Neuron (in vitro differentiated cells): Measurements from ENCODE around the gene ARID1A.

Experiments
- H2AFZ ChIP-seq: one replicate; pipeline ENCODE4 v1.6.1; 2013; ENCODE audit warnings: low read depth, mild to moderate bottlenecking, inconsistent platforms, low read length, moderate library complexity
- H3K27me3 ChIP-seq: one replicate; pipeline ENCODE4 v1.6.1; 2013; ENCODE audit warnings: low read length; ENCODE audit not compliant: insufficient read depth
- H3K36me3 ChIP-seq: one replicate; pipeline ENCODE4 v1.6.1; 2013; ENCODE audit warnings: low read length; ENCODE audit not compliant: insufficient read depth
- H3K4me1 ChIP-seq: one replicate; pipeline ENCODE4 v1.6.1; 2013; ENCODE audit warnings: low read length; ENCODE audit not compliant: insufficient read depth
- H3K4me3 ChIP-seq: 2 replicates; pipeline ENCODE4 v1.5.1; 2013; ENCODE audit warnings: mild to moderate bottlenecking, low read length, moderate library complexity
- H3K9me3 ChIP-seq: one replicate; pipeline ENCODE4 v1.6.1; 2013; ENCODE audit warnings: low read length

The ARID1A gene

GRCh38 chr1:26726784-26727183 lies 31.0 kb downstream of the ARID1A start:
- H3K36me3 ChIP-seq = peaks cover 27% of the 10 kb centered on the region
- no peaks in the 10 kb centered on the region for H3K9me3 ChIP-seq
- H3K27me3 ChIP-seq = no peaks in the 10 kb centered on the region
- no peak overlapping the region for H2AFZ ChIP-seq
- H3K4me1 ChIP-seq = peaks cover 54% of the 10 kb centered on the region
- no peak overlapping the region for H3K4me3 ChIP-seq

- Histone ChIP-seq H2AFZ (no peak overlapping the region), H3K27me3 (no peaks in the 10 kb centered on the region), H3K36me3 (peaks cover 34% of the 10 kb centered on the region), H3K4me3 (no peak overlapping the region), H3K9me3 (no peaks in the 10 kb centered on the region), H3K4me1 (peaks cover 49% of the 10 kb centered on the region)
These were observed 31.7 kb downstream of the ARID1A start for GRCh38 chr1:26727476-26727875.

GRCh38 chr1:26728645-26729044 lies 32.8 kb downstream of the ARID1A start:
- H3K9me3 ChIP-seq = no peaks in the 10 kb centered on the region
- H3K27me3 ChIP-seq = no peaks in the 10 kb centered on the region
- H3K4me3 ChIP-seq = no peak overlapping the region
- peaks cover 38% of the 10 kb centered on the region for H3K4me1 ChIP-seq
- H3K36me3 ChIP-seq = peaks cover 45% of the 10 kb centered on the region
- no peak overlapping the region for H2AFZ ChIP-seq

- Histone ChIP-seq H3K4me1 (peaks cover 28% of the 10 kb centered on the region), H3K4me3 (no peak overlapping the region), H3K27me3 (no peaks in the 10 kb centered on the region), H2AFZ (no peak overlapping the region), H3K9me3 (no peaks in the 10 kb centered on the region), H3K36me3 (peaks cover 55% of the 10 kb centered on the region)
These were observed 33.8 kb downstream of the ARID1A start for GRCh38 chr1:26729633-26730032.

- Histone ChIP-seq H3K36me3 (peaks cover 64% of the 10 kb centered on the region), H3K9me3 (no peaks in the 10 kb centered on the region), H3K27me3 (no peaks in the 10 kb centered on the region)
These were observed 34.9 kb downstream of the ARID1A start for GRCh38 chr1:26730695-26731094.

GRCh38 chr1:26731233-26731902 lies 35.6 kb downstream of the ARID1A start:
- Histone ChIP-seq H2AFZ (no peak overlapping the region), H3K4me3 (no peak overlapping the region), H3K36me3 (peaks cover 68% of the 10 kb centered on the region), H3K9me3 (no peaks in the 10 kb centered on the region), H3K27me3 (no peaks in the 10 kb centered on the region), H3K4me1 (peaks cover 17% of the 10 kb centered on the region)

More at GRCh38 chr1:26730695-26731094, 34.9 kb downstream of the ARID1A start:
- peaks cover 18% of the 10 kb centered on the region for H3K4me1 ChIP-seq
- H2AFZ ChIP-seq = no peak overlapping the region
- H3K4me3 ChIP-seq = no peak overlapping the region

GRCh38 chr1:26733392-26733791 lies 37.6 kb downstream of the ARID1A start:
- Histone ChIP-seq H3K36me3 (peaks cover 80% of the 10 kb centered on the region), H3K27me3 (no peaks in the 10 kb centered on the region), H2AFZ (no peak overlapping the region), H3K4me3 (no peak overlapping the region), H3K4me1 (no peaks in the 10 kb centered on the region), H3K9me3 (no peaks in the 10 kb centered on the region)

GRCh38 chr1:26733982-26734381 lies 38.2 kb downstream of the ARID1A start:
- H3K36me3 ChIP-seq = peaks cover 82% of the 10 kb centered on the region
- H3K27me3 ChIP-seq = no peaks in the 10 kb centered on the region
- H3K4me1 ChIP-seq = no peaks in the 10 kb centered on the region
- no peaks in the 10 kb centered on the region for H3K9me3 ChIP-seq
- H3K4me3 ChIP-seq = no peak overlapping the region
- no peak overlapping the region for H2AFZ ChIP-seq

GRCh38 chr1:26734501-26735058 lies 38.8 kb downstream of the ARID1A start:
- no peaks in the 10 kb centered on the region for H3K9me3 ChIP-seq
- no peak overlapping the region for H2AFZ ChIP-seq
- no peaks in the 10 kb centered on the region for H3K27me3 ChIP-seq
- H3K4me1 ChIP-seq = no peaks in the 10 kb centered on the region
- peaks cover 83% of the 10 kb centered on the region for H3K36me3 ChIP-seq
- no peak overlapping the region for H3K4me3 ChIP-seq

GRCh38 chr1:26739329-26739914 lies 43.6 kb downstream of the ARID1A start:
- peaks cover 76% of the 10 kb centered on the region for H3K36me3 ChIP-seq
- no peaks in the 10 kb centered on the region for H3K4me1 ChIP-seq
- H3K4me3 ChIP-seq = no peak overlapping the region
- H3K9me3 ChIP-seq = no peaks in the 10 kb centered on the region
- H2AFZ ChIP-seq = no peak overlapping the region
- no peaks in the 10 kb centered on the region for H3K27me3 ChIP-seq

- Histone ChIP-seq H3K4me3 (no peak overlapping the region), H3K36me3 (peaks cover 76% of the 10 kb centered on the region), H3K9me3 (no peaks in the 10 kb centered on the region), H3K4me1 (no peaks in the 10 kb centered on the region), H2AFZ (no peak overlapping the region), H3K27me3 (no peaks in the 10 kb centered on the region)
These were observed 44.3 kb downstream of the ARID1A start for GRCh38 chr1:26740023-26740634.

- Histone ChIP-seq H3K4me1 (no peaks in the 10 kb centered on the region), H2AFZ (no peak overlapping the region), H3K36me3 (peaks cover 77% of the 10 kb centered on the region), H3K9me3 (no peaks in the 10 kb centered on the region), H3K4me3 (no peak overlapping the region), H3K27me3 (no peaks in the 10 kb centered on the region)
These were observed 45.1 kb downstream of the ARID1A start for GRCh38 chr1:26740952-26741351.

- Histone ChIP-seq H3K36me3 (peaks cover 87% of the 10 kb centered on the region), H2AFZ (no peak overlapping the region), H3K9me3 (no peaks in the 10 kb centered on the region), H3K4me3 (no peak overlapping the region), H3K27me3 (no peaks in the 10 kb centered on the region), H3K4me1 (no peaks in the 10 kb centered on the region)
These were observed 47.7 kb downstream of the ARID1A start for GRCh38 chr1:26743426-26744059.
